ENCODE data around the gene DOLPP1. TPM values are rescaled to one million over a fixed set of nuclear protein-coding genes. Genes with fewer than 3 reads are reported as not detected.

DOLPP1 gene
- total and polyA plus RNA-seq, 2 of the 8 experiments (the other 6 are each of a cell fraction or from before 2014, with no cell fraction given) = 36.0 to 45.3 TPM

DNA sequence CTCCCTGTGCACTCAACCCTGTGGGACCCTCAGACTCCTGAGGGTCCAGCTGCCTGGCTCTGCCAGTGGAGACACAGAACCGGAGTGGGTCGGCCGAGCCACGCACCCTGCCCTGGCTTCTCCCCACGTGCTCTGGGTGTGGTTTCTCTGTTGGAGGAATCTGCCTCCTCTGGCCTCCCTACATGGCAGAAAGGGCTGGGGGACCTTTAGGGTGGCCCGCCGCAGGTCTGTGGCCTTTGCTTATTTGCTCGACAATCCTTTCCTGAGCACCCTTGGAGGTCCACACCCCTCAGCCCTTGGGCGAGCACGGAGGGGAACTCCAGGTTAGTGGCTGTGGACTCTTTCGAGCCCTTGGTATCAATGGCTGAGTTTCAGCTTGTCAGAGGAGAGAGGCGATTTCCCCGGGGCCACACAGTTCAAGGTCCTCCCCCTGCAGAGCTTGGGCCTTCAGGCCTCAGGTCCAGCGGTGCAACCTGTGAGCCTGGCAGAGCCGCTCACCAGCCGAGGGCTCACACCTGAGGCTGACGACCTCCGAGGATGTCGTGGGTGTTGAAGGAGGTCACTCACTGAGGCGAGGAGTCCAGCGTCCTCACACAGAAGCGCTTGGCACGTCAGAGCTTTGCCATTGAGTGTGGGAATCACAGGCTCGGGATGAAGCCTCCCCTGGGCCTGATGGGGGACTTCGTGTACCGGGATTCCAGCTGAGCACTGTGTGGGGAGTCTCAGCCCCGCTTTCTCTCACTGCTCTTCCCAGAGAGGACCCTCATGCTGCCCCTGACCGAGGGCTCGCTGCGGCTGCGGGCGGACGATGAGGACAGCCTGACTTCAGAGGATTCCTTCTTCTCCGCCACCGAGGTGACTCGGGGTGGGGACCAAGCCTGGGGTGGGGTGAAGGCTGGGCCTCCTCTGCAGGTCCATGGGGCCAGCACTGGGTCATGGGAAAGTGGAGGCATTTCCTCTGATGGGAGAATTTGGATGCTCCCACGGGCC is 20.8 kb upstream of the DOLPP1 start:
- no peak overlapping the region for H3K18ac ChIP-seq (ENCODE audit: extremely low read depth, low read length)
- H2BK5ac ChIP-seq (ENCODE audit: low read depth, low read length) = no peak overlapping the region
- H4K91ac ChIP-seq (replicated peaks; ENCODE audit: insufficient read length, low read length) = no peak overlapping the region
- FAIRE-seq (no peak), DNase-seq (ENCODE audit: low read depth in 1 of 2, low spot score in 2 of 2) (no peak)
- no peak overlapping the region for H2AK5ac ChIP-seq (ENCODE audit: low read depth, low read length)
- no peaks in the 10 kb centered on the region for H3K79me1 ChIP-seq (ENCODE audit: low read depth, low read length)
- H3K23ac ChIP-seq (ENCODE audit: insufficient read length) = no peak overlapping the region
- POLR2A ChIA-PET (ENCODE audit: partially characterized antibody) = no interaction called here
- no peaks in the 10 kb centered on the region for H3K9me3 ChIP-seq (ENCODE audit: insufficient read depth in 2 of 2, low read depth in 1 of 2, low read length in 1 of 2)
- no peaks in the 10 kb centered on the region for H3K4me1 ChIP-seq (replicated peaks in 1 of 4; ENCODE audit: control insufficient read depth in 3 of 4, insufficient read depth in 4 of 4, low read length in 3 of 4)
- CTCF ChIA-PET (ENCODE audit: partially characterized antibody) = interaction anchor here (0.6 to 1.7 kb wide), 2 partner anchors 38 to 1303 kb away, joined by 3 read pairs; no protein-coding TSS in a partner anchor
- H3K27me3 ChIP-seq (replicated peaks in 1 of 4; ENCODE audit: control insufficient read depth in 3 of 4, extremely low read depth in 1 of 4, insufficient read depth in 3 of 4, low read length in 3 of 4) = no peaks in the 10 kb centered on the region
- H3K4me3 ChIP-seq (ENCODE audit: extremely low read depth in 1 of 4, insufficient read depth in 2 of 4, low read depth in 3 of 4, low read length in 4 of 4) = no peak overlapping the region
- no peak overlapping the region for H3K56ac ChIP-seq (replicated peaks; ENCODE audit: insufficient read length, low read depth, low read length)
- no peak overlapping the region for H2BK12ac ChIP-seq (ENCODE audit: low read depth, low read length)
- H3K23me2 ChIP-seq (ENCODE audit: low read depth, low read length) = no peaks in the 10 kb centered on the region
- 94% methylated on average over 36 of the region's 37 CpGs; no CpG with 5 or more reads in 1 of the 2 experiments for WGBS, 2 experiments (ENCODE audit: extremely low coverage in 1 of 2, insufficient coverage in 1 of 2, insufficient read length in 1 of 2, insufficient replicate concordance in 2 of 2, low coverage in 1 of 2, low lambda C conversion rate in 2 of 2, missing lambda C conversion rate in 1 of 2)
- TF ChIP-seq RAD21 (IDR thresholded peaks at IDR 0.05 in 1 of 2, conservative IDR thresholded peaks at IDR 0.05 in 1 of 2; ENCODE audit: low read depth in 2 of 2, low read length in 2 of 2) (no peak), ZNF274 (IDR thresholded peaks at IDR 0.05; ENCODE audit: borderline replicate concordance, extremely low read depth, low read length) (no peak), JUN (IDR thresholded peaks at IDR 0.05; ENCODE audit: low read depth, low read length) (no peak), CEBPB (IDR thresholded peaks at IDR 0.05; ENCODE audit: low read depth, low read length) (no peak), CHD2 (IDR thresholded peaks at IDR 0.05; ENCODE audit: low read length) (no peak), RXRA (IDR thresholded peaks at IDR 0.05; ENCODE audit: insufficient read depth, low read depth, low read length) (no peak)
- TF ChIP-seq, protein P1, sequence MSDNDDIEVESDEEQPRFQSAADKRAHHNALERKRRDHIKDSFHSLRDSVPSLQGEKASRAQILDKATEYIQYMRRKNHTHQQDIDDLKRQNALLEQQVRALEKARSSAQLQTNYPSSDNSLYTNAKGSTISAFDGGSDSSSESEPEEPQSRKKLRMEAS (IDR thresholded peaks at IDR 0.05) = no peak
- no peak overlapping the region for H3K9ac ChIP-seq (replicated peaks in 1 of 4; ENCODE audit: extremely low read depth in 1 of 4, low read depth in 3 of 4, low read length in 3 of 4)
- H4K5ac ChIP-seq (ENCODE audit: insufficient read length, low read depth, low read length) = no peak overlapping the region
- H2AFZ ChIP-seq (ENCODE audit: low read length) = no peak overlapping the region
- H3K14ac ChIP-seq (ENCODE audit: insufficient read length) = no peak overlapping the region
- H4K8ac ChIP-seq (ENCODE audit: extremely low read depth, insufficient read depth, low read length) = no peak overlapping the region
- no peaks in the 10 kb centered on the region for H4K20me1 ChIP-seq (replicated peaks in 1 of 2; ENCODE audit: control insufficient read depth in 1 of 2, insufficient read depth in 2 of 2, low read length in 2 of 2)
- peaks cover 2 to 26% (median 18%) of the 10 kb centered on the region in 4 experiments for H3K36me3 ChIP-seq (ENCODE audit: control insufficient read depth in 2 of 4, insufficient read depth in 4 of 4, low read length in 3 of 4)
- no peak overlapping the region for H3K27ac ChIP-seq (ENCODE audit: low read depth, low read length)
- no peak overlapping the region for H3K4me2 ChIP-seq (ENCODE audit: insufficient read depth in 1 of 2, low read depth in 2 of 2, low read length in 2 of 2)
- H2BK20ac ChIP-seq (ENCODE audit: low read length) = no peak overlapping the region
- no peak overlapping the region for H2BK15ac ChIP-seq (ENCODE audit: low read length)
- no peak overlapping the region for H3K4ac ChIP-seq (replicated peaks; ENCODE audit: insufficient read length, low read depth, low read length)
- H3K79me2 ChIP-seq (ENCODE audit: control insufficient read depth in 1 of 2, insufficient read depth in 2 of 2, low read length in 2 of 2) = no peaks in the 10 kb centered on the region
- H2BK120ac ChIP-seq (replicated peaks; ENCODE audit: low read depth, low read length) = no peak overlapping the region

All from H1 (cell line).